Measurements from ENCODE around the gene FADS6.

DNA sequence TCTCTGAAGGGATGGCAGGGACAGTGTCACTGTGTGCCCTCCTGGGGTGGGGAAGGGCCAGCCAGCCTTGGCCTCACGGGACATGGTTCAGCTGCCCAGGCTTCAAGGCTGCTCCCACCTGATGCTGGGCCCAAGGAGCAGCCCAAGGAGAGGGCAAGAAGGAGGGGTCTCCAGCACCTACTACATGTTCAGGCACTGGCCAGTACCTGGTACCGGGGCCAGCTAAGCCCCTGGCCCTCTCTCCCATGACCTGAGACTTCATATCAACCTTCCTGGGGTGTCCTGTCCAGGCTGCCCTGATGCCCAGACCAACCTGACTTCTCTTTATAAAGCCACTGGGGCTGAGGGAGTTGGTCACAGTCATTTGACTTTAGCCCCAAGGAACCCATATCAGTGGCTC lies 28.3 kb upstream of the FADS6 start:
- TF ChIP-seq, protein P1, sequence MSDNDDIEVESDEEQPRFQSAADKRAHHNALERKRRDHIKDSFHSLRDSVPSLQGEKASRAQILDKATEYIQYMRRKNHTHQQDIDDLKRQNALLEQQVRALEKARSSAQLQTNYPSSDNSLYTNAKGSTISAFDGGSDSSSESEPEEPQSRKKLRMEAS (IDR thresholded peaks at IDR 0.05; ENCODE audit: low read depth, low read length): no peak
- no peak for TF ChIP-seq CEBPB (IDR thresholded peaks at IDR 0.05; ENCODE audit: borderline replicate concordance in 1 of 2, low read depth in 2 of 2, low read length in 2 of 2)
- TF ChIP-seq, protein P2, sequence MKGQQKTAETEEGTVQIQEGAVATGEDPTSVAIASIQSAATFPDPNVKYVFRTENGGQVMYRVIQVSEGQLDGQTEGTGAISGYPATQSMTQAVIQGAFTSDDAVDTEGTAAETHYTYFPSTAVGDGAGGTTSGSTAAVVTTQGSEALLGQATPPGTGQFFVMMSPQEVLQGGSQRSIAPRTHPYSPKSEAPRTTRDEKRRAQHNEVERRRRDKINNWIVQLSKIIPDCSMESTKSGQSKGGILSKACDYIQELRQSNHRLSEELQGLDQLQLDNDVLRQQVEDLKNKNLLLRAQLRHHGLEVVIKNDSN (IDR thresholded peaks at IDR 0.05; ENCODE audit: borderline replicate concordance, extremely low read length, insufficient read depth, low read depth, low read length): no peak
- no peak for TF ChIP-seq ETV6 (conservative IDR thresholded peaks at IDR 0.05 in 1 of 2, IDR thresholded peaks at IDR 0.05 in 1 of 2; ENCODE audit: borderline replicate concordance in 1 of 2, low read depth in 1 of 2)
- TF ChIP-seq CTCF (IDR thresholded peaks at IDR 0.05 in 2 of 3, conservative IDR thresholded peaks at IDR 0.05 in 1 of 3; ENCODE audit: control insufficient read depth in 2 of 3, extremely low read depth in 1 of 3, insufficient read depth in 1 of 3, low read depth in 3 of 3, low read length in 3 of 3): no peak
- TF ChIP-seq EZH2 (IDR thresholded peaks at IDR 0.05; ENCODE audit: borderline replicate concordance, control insufficient read depth, low read depth, low read length): no peak
- no peak for TF ChIP-seq RAD21 (IDR thresholded peaks at IDR 0.05; ENCODE audit: insufficient read depth, low read depth, low read length)
- no peak for TF ChIP-seq TBL1XR1 (IDR thresholded peaks at IDR 0.05; ENCODE audit: low read depth, low read length)
- no peak for TF ChIP-seq SMC3 (IDR thresholded peaks at IDR 0.05; ENCODE audit: borderline replicate concordance, low read length)
- TF ChIP-seq, protein P3, sequence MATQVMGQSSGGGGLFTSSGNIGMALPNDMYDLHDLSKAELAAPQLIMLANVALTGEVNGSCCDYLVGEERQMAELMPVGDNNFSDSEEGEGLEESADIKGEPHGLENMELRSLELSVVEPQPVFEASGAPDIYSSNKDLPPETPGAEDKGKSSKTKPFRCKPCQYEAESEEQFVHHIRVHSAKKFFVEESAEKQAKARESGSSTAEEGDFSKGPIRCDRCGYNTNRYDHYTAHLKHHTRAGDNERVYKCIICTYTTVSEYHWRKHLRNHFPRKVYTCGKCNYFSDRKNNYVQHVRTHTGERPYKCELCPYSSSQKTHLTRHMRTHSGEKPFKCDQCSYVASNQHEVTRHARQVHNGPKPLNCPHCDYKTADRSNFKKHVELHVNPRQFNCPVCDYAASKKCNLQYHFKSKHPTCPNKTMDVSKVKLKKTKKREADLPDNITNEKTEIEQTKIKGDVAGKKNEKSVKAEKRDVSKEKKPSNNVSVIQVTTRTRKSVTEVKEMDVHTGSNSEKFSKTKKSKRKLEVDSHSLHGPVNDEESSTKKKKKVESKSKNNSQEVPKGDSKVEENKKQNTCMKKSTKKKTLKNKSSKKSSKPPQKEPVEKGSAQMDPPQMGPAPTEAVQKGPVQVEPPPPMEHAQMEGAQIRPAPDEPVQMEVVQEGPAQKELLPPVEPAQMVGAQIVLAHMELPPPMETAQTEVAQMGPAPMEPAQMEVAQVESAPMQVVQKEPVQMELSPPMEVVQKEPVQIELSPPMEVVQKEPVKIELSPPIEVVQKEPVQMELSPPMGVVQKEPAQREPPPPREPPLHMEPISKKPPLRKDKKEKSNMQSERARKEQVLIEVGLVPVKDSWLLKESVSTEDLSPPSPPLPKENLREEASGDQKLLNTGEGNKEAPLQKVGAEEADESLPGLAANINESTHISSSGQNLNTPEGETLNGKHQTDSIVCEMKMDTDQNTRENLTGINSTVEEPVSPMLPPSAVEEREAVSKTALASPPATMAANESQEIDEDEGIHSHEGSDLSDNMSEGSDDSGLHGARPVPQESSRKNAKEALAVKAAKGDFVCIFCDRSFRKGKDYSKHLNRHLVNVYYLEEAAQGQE (IDR thresholded peaks at IDR 0.05; ENCODE audit: low read depth, low read length): no peak
- TF ChIP-seq MTA2 (IDR thresholded peaks at IDR 0.05; ENCODE audit: low read depth): no peak
- TF ChIP-seq FOXM1 (IDR thresholded peaks at IDR 0.05; ENCODE audit: low read depth, low read length): no peak
- TF ChIP-seq, protein P4, sequence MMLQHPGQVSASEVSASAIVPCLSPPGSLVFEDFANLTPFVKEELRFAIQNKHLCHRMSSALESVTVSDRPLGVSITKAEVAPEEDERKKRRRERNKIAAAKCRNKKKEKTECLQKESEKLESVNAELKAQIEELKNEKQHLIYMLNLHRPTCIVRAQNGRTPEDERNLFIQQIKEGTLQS (IDR thresholded peaks at IDR 0.05; ENCODE audit: borderline replicate concordance, extremely low read depth, low read depth, low read length): no peak

Data from GM12878 (cell line).